Body of pancreas (tissue), 2 donors: ENCODE measurements around the gene SPG11. TPM values are rescaled to one million over a fixed set of nuclear protein-coding genes. Genes with fewer than 3 reads are reported as not detected.

Source experiments
- small RNA-seq: library from RNA; depleted of rRNA; stranded (forward); fragments of <200 nt; gene quantifications from one replicate; pipeline ENCODE3, GENCODE V24; 2016
- total RNA-seq, 2 donors: library from RNA; depleted of rRNA; stranded (reverse); fragments of >200 nt; gene quantifications; one replicate each; pipeline ENCODE4 v1.1.0, GENCODE V29; 2016

Gene SPG11
- total RNA-seq, 2 donors from 2014 or later, result 40.5 to 115 TPM

Small RNAs within 50 kb of the gene (small RNA-seq; reads per million reads assigned to genes)
- not detected for gene RF00019

Other genes starting within 250 kb of the SPG11 start
- gene CTDSPL2, start 236.0 kb downstream of the SPG11 start, total RNA-seq, result 10 to 100 TPM in 1 of 2 donors, 1 to 10 TPM in 1; 5.3 to 10.9 TPM
- 10 to 100 TPM; 38.7 to 66.3 TPM for gene EIF3J, start 126.5 kb downstream of the SPG11 start, total RNA-seq
- 1 to 10 TPM; 1.0 to 1.6 TPM for gene PATL2, start 47.7 kb upstream of the SPG11 start, total RNA-seq
- 100 to 1,000 TPM; 774 to 835 TPM for gene B2M, start 47.9 kb upstream of the SPG11 start, total RNA-seq
- 1 to 10 TPM; 2.6 to 2.9 TPM for gene TRIM69, start 72.9 kb upstream of the SPG11 start, total RNA-seq